Thyroid gland (tissue), 4 donors: ENCODE measurements around the gene GPR107.

Source experiments
- POLR2A ChIP-seq, 2 donors: fragments of 450-650 bp; IDR thresholded peaks; one replicate each; pipeline ENCODE4 v1.6.1; 2017; ENCODE audit warnings: antibody characterized with exemption in 2 of 2, mild to moderate bottlenecking in 2 of 2, moderate library complexity in 1 of 2
- TF ChIP-seq, protein P1 (sequence below), 6 experiments: fragments of 200-600 bp in 3 of 6; fragments of 450-650 bp in 3 of 6; sonication (generic) in 3 of 6; IDR thresholded peaks; one replicate each; pipeline ENCODE4 v1.5.1; 2016 to 2019; ENCODE audit warnings: antibody characterized with exemption in 6 of 6, mild to moderate bottlenecking in 2 of 6, inconsistent platforms in 1 of 6, moderate library complexity in 1 of 6

DNA sequence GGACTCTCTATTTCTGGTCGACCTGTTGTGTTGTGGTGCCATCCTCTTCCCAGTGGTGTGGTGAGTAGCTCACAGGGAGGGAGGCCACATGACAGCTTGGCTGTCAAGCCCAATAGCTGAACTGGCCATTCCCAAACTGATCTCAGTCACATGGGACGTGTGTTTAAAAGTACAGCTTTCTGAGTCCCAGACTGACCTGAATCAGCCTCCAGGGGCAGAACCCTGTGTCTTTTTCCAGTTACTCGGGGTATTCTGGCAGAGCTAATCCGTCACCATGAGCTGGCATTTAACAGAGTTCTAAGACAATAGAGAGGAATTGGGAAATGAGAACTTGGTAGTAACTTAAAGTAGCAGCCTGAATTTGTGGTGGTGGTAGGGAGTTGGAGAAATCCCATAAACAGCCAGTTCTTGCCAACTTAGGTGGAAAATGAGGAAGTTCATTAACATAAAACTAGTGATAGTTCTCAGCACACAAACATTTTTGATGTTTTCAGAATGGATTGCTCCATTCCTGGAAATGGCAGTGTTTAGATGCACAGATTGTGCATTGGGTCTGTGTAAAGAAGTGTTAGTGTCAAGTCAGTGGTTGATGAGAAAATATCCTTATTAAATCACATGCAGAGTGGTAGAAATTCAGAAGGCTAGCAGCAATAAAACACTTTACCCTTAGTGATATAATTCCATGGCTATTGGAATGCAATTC lies 50.9 kb downstream of the GPR107 start:
- TF ChIP-seq, protein P1, sequence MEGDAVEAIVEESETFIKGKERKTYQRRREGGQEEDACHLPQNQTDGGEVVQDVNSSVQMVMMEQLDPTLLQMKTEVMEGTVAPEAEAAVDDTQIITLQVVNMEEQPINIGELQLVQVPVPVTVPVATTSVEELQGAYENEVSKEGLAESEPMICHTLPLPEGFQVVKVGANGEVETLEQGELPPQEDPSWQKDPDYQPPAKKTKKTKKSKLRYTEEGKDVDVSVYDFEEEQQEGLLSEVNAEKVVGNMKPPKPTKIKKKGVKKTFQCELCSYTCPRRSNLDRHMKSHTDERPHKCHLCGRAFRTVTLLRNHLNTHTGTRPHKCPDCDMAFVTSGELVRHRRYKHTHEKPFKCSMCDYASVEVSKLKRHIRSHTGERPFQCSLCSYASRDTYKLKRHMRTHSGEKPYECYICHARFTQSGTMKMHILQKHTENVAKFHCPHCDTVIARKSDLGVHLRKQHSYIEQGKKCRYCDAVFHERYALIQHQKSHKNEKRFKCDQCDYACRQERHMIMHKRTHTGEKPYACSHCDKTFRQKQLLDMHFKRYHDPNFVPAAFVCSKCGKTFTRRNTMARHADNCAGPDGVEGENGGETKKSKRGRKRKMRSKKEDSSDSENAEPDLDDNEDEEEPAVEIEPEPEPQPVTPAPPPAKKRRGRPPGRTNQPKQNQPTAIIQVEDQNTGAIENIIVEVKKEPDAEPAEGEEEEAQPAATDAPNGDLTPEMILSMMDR (IDR thresholded peaks at IDR 0.05), result no peak
- TF ChIP-seq POLR2A (IDR thresholded peaks at IDR 0.05), result no peak
